Measurements from ENCODE around the gene PLCD3.

GRCh38 chr17:45115015-45115625, 17.2 kb downstream of the PLCD3 start:
- TF ChIP-seq CTCF (conservative IDR thresholded peaks at IDR 0.05) (no peak), ZFX (IDR thresholded peaks at IDR 0.05) (no peak)
